Astrocyte (in vitro differentiated cells and primary cell): ENCODE measurements around the gene METTL21C.

ENCODE experiments used
- CTCF ChIP-seq: IDR thresholded peaks from 2 replicates; pipeline ENCODE4 v1.5.1; 2011; ENCODE audit warnings: low read depth, mild to moderate bottlenecking, inconsistent platforms, low read length, moderate library complexity; ENCODE audit not compliant: insufficient read depth
- EZH2 ChIP-seq: IDR thresholded peaks from 2 replicates; pipeline ENCODE4 v1.6.1; 2012; ENCODE audit warnings: mild to moderate bottlenecking, low read length, inconsistent platforms; ENCODE audit not compliant: insufficient read depth

GRCh38 chr13:102638741-102639140 is 56.1 kb downstream of the METTL21C start:
- TF ChIP-seq CTCF (no peak), EZH2 (no peak)
